ENCODE results near the gene TMEM218.

GRCh38 chr11:125147280-125147679 is 35.9 kb upstream of the TMEM218 start:
- TF ChIP-seq, protein P1, sequence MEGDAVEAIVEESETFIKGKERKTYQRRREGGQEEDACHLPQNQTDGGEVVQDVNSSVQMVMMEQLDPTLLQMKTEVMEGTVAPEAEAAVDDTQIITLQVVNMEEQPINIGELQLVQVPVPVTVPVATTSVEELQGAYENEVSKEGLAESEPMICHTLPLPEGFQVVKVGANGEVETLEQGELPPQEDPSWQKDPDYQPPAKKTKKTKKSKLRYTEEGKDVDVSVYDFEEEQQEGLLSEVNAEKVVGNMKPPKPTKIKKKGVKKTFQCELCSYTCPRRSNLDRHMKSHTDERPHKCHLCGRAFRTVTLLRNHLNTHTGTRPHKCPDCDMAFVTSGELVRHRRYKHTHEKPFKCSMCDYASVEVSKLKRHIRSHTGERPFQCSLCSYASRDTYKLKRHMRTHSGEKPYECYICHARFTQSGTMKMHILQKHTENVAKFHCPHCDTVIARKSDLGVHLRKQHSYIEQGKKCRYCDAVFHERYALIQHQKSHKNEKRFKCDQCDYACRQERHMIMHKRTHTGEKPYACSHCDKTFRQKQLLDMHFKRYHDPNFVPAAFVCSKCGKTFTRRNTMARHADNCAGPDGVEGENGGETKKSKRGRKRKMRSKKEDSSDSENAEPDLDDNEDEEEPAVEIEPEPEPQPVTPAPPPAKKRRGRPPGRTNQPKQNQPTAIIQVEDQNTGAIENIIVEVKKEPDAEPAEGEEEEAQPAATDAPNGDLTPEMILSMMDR (IDR thresholded peaks at IDR 0.05; ENCODE audit: insufficient read depth, low read depth, low read length): no peak
- TF ChIP-seq EZH2 (IDR thresholded peaks at IDR 0.05; ENCODE audit: insufficient read depth, low read length): no peak
